HG02798 (cell line): ENCODE results near the gene LRRC42.

ENCODE experiments used
- ATAC-seq: cut with Tn5 transposase; IDR thresholded peaks from one replicate; pipeline ENCODE4 v1.9.1; 2021; ENCODE audit warnings: mild to moderate bottlenecking; ENCODE audit not compliant: unreplicated experiment, poor library complexity

Gene LRRC42

GRCh38 chr1:53938136-53938830 lies 7.9 kb upstream of the LRRC42 start:
- no peak for ATAC-seq

- no peak for ATAC-seq
Observed at GRCh38 chr1:53942127-53942957, 3.8 kb upstream of the LRRC42 start.

- ATAC-seq: no peak
Observed at GRCh38 chr1:53943090-53943489, 3.1 kb upstream of the LRRC42 start.

- ATAC-seq: no peak
Observed at GRCh38 chr1:53943490-53944043, 2.6 kb upstream of the LRRC42 start.

- ATAC-seq: no peak
Observed at GRCh38 chr1:53944469-53945182, 1.5 kb upstream of the LRRC42 start.

GRCh38 chr1:53945183-53945432 lies 1.0 kb upstream of the LRRC42 start:
- no peak for ATAC-seq

GRCh38 chr1:53945433-53946251 lies 508 bp upstream of the LRRC42 start, which contains the start of gene IFT25:
Gene IFT25 (minus strand): TSS chr1:53945699. CDS start chr1:53940082, 5,617 bp downstream.
- ATAC-seq: peak; percentile 80

- no peak for ATAC-seq
Observed at GRCh38 chr1:53947172-53947907, 1.2 kb downstream of the LRRC42 start.

- ATAC-seq: no peak
Observed at GRCh38 chr1:53948291-53948690, 2.1 kb downstream of the LRRC42 start.

- ATAC-seq: no peak
Observed at GRCh38 chr1:53949023-53949990, 3.2 kb downstream of the LRRC42 start.

GRCh38 chr1:53951697-53952096 lies 5.5 kb downstream of the LRRC42 start:
- ATAC-seq: no peak

GRCh38 chr1:53954128-53954527 lies 8.0 kb downstream of the LRRC42 start:
- ATAC-seq: no peak

- no peak for ATAC-seq
Observed at GRCh38 chr1:53956308-53957168, 10.4 kb downstream of the LRRC42 start.

GRCh38 chr1:53957194-53957818 lies 11.2 kb downstream of the LRRC42 start:
- ATAC-seq: no peak

- no peak for ATAC-seq
Observed at GRCh38 chr1:53959664-53960250, 13.6 kb downstream of the LRRC42 start.

GRCh38 chr1:53962395-53962794 lies 16.2 kb downstream of the LRRC42 start:
- no peak for ATAC-seq

- no peak for ATAC-seq
Observed at GRCh38 chr1:53963460-53963859, 17.3 kb downstream of the LRRC42 start.
